SK-N-MC (cell line): ENCODE measurements around the gene PSMD1.

Source experiments
- DNase-seq: peaks from one replicate; pipeline ENCODE4 v3.0.0-alpha.2; 2011; ENCODE audit warnings: low read depth, low spot score
- H3K27ac ChIP-seq: fragments of 200-600 bp; sonication (generic); 2 replicates; pipeline ENCODE4 v1.5.1; 2016; ENCODE audit warnings: mixed run types
- H3K36me3 ChIP-seq: fragments of 200-600 bp; sonication (generic); 2 replicates; pipeline ENCODE4 v1.6.1; 2017; ENCODE audit warnings: antibody characterized with exemption, low read length, mixed read lengths; ENCODE audit not compliant: insufficient read depth
- H3K4me3 ChIP-seq: fragments of 200-600 bp; sonication (generic); 2 replicates; pipeline ENCODE4 v1.5.1; 2016
- H3K9ac ChIP-seq: fragments of 200-600 bp; sonication (generic); 2 replicates; pipeline ENCODE4 v1.8.0; 2017; ENCODE audit warnings: mixed run types, mixed read lengths; ENCODE audit not compliant: insufficient read length
- H3K9me3 ChIP-seq: fragments of 200-600 bp; sonication (generic); 2 replicates; pipeline ENCODE4 v1.6.1; 2017; ENCODE audit warnings: low read depth, mild to moderate bottlenecking, antibody characterized with exemption, low read length, moderate library complexity, mixed read lengths
- EZH2 ChIP-seq: fragments of 200-600 bp; sonication (generic); IDR thresholded peaks from one replicate; pipeline ENCODE4 v1.6.1; 2017; ENCODE audit warnings: antibody characterized with exemption
- FOXP2 ChIP-seq: optimal IDR thresholded peaks from 2 replicates; pipeline ENCODE3; 2011; ENCODE audit warnings: mild to moderate bottlenecking, moderate library complexity; ENCODE audit not compliant: insufficient read depth; ENCODE audit errors: extremely low read length, control extremely low read depth
- POLR2AphosphoS5 ChIP-seq: IDR thresholded peaks from 2 replicates; pipeline ENCODE4 v1.6.1; 2012; ENCODE audit warnings: mild to moderate bottlenecking, low read depth, low read length, borderline replicate concordance

Gene PSMD1

DNA sequence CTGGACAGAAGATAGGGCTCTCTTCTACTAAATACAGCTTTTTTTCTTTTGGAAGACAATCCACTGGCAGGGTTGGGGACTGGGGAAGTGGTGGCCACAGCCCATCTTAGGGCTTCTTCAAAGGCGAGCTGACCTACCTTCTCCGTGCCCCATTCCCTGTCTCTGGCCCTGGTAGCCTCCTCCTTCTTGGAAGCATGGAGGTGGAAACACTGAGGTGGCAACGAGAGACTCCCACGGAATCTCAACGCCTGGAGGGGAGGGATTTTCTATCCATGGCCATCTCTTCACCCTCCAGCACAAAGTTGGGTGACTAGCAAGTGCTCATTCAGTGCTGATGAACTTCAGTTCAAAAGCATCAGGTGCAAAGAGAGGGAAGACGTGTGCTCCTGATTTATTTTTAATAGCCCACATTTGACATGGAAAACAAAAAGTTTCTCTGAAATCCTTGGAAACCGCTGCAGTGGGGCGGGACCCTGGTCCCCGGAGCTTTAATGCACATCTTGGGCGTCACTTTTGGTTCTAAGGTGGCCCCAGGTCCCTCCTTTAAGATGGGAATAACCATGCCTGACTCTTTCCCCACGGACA is 141.1 kb downstream of the PSMD1 start:
- peak overlapping the region; percentile 72 for H3K9ac ChIP-seq
- no peak for DNase-seq
- TF ChIP-seq POLR2AphosphoS5, result no peak
- no peak for TF ChIP-seq FOXP2
- no peak for TF ChIP-seq EZH2

DNA sequence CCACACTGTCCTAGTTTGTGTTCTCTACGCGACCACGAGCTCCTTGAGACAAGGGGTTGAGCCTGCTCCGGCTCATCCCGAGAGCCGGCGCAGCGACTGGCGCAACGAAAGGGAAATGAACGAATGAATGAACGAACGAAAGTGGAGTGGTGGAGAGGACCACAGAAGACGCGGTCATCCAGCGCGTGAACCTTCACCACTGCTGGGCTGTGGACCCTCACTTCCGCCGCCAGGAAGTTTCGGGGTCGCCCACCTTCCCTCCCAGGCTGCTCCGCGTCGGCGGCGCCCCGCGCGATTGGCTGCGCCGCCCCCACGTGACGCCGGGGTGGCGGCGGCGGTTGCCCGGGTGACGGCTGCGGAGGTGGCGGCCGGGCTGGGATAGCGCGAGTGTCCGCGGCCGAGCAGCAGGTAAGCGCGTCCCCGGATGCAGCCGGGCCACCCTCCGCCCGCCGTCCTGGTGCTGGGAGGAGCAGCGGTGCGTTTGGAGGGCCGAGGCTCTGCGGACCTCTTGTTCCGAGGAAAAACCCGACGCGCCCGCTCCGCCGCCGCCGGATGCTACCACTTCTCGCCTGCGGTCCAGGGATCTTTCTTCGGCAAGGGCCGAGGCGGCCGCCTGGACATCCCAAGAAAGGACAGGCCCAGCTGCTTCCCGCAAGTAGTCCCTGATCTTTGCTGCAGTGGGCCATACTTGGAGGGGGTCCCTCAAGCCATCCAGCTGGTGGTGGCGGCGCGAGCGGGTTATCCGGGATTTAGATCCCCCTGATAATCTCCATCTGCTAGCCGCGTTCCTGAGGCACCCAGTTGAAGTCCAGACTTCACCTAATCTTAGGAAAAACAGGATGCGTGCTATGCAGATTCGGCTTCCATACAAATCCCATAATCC is 141.9 kb downstream of the PSMD1 start, which contains the start of gene ARMC9:
Gene ARMC9, plus strand, starts transcription at position 341 of the 883 bp plus-strand sequence. CDS start 7,608 bp downstream, outside the sequence.
- Histone ChIP-seq H3K9me3 (no peaks in the 10 kb centered on the region), H3K4me3 (peak within 1 kb of the TSS; percentile 86), H3K27ac (no peak within 1 kb of the TSS), H3K9ac (peak within 1 kb of the TSS; percentile 72), H3K36me3 (no peaks in the 10 kb centered on the region)
- TF ChIP-seq FOXP2 (no peak), POLR2AphosphoS5 (peak; percentile 93), EZH2 (no peak)
- no peak for DNase-seq

More for the DNA sequence above, 141.1 kb downstream of the PSMD1 start:
- no peaks in the 10 kb centered on the region for H3K36me3 ChIP-seq
- peak overlapping the region; percentile 86 for H3K4me3 ChIP-seq
- no peak overlapping the region for H3K27ac ChIP-seq
- no peaks in the 10 kb centered on the region for H3K9me3 ChIP-seq

DNA sequence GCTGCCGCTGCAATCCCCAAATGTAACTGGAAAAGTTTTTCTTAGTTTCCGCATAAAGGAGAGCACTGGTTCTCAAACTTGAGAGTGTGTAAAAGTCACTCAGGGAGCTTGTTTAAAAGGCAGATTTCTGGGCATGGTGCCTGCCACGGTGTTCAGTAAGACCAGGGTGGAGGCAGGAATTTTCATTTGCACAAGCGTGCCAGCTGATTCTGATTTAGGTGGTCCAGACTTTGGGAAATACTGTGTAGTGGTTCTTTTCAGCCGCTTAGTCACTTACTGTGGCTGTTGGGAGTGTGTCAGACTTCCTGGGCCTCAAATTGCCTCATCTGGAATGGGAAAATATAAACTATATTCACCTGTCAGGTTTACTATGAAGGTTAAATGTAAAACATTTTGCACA is 142.6 kb downstream of the PSMD1 start:
- H3K27ac ChIP-seq, result no peak overlapping the region
- no peaks in the 10 kb centered on the region for H3K9me3 ChIP-seq

DNA sequence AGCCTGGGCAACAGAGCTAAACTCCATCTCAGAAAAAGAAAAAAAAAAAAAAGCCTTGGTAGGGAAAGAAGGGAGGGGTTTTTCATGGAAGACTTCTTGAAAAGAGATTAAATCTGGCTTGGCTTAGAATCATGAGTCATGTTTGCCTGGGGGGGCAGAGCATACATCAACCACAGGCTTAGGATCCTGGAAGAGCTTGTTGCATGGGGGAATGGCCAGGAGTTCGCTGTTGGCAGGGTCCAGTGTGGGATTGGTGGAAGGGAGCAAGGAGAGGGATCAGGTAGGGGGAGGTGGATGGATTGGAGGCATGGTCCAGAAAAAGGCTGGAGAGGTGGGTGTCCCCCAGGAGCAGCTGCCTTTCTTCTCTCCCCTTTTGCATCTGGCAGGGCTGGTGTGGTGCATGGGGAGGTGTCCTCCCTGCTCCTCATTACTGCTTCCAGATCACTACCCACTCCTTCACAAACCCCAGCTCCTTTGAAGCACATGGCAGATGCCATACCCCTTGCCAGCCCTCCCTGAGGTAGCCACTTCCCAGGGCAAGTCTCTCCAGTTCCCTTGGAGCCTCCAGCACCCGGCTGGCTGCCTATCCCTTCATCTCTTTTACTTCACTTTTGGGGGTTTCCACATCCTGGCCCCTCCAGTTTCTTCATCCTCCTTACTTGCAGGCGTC is 144.3 kb downstream of the PSMD1 start:
- no peak overlapping the region for H3K9ac ChIP-seq
- DNase-seq, result peak; percentile 6
- H3K27ac ChIP-seq, result no peak overlapping the region
- H3K36me3 ChIP-seq, result no peaks in the 10 kb centered on the region
- no peak overlapping the region for H3K4me3 ChIP-seq
- no peaks in the 10 kb centered on the region for H3K9me3 ChIP-seq
- no peak for TF ChIP-seq FOXP2
- TF ChIP-seq POLR2AphosphoS5, result no peak
- TF ChIP-seq EZH2, result no peak

More for the DNA sequence above, 142.6 kb downstream of the PSMD1 start:
- Histone ChIP-seq H3K4me3 (peak overlapping the region; percentile 86), H3K36me3 (no peaks in the 10 kb centered on the region), H3K9ac (peak overlapping the region; percentile 31)
- TF ChIP-seq POLR2AphosphoS5 (no peak), EZH2 (no peak), FOXP2 (no peak)
- no peak for DNase-seq

DNA sequence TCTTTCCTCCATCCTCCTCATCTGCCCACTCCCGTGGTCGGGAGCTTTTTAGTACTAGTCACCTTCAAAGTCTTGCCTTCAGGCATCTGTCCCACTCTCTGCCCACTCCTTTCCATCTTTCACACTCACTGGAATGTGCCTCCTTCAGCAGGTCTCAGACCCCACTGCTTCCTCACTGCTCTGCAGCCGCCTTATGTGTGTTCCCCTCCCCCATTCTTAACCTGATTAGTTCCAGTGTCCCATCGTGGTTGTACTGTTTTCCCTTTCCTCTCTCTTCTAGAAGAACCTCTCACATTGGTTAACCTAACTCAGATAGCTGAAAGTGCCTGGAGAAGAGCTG is 144.8 kb downstream of the PSMD1 start:
- Histone ChIP-seq H3K9ac (no peak overlapping the region), H3K4me3 (no peak overlapping the region), H3K36me3 (no peaks in the 10 kb centered on the region), H3K27ac (no peak overlapping the region), H3K9me3 (no peaks in the 10 kb centered on the region)
- TF ChIP-seq POLR2AphosphoS5 (no peak), EZH2 (no peak), FOXP2 (no peak)
- no peak for DNase-seq

DNA sequence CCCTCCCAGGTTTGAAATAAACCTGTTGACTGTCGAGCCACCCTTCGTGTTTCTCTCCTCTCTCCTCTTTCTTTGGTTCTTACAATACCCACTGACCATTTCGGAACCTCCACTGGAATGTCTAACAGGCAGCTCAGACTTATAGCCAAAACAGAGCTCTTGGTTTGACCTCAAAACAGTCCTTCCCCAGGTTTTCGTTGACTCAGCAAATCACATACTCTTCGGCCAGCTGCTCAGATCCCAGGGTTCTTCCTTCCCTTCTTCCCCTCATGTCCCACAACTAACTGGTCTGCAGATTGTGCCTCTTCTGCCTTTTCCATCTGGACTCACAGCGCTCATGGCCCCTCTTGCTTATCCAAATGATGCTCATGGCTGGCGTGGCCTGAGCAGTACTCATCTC is 146.4 kb downstream of the PSMD1 start:
- H3K27ac ChIP-seq, result no peak overlapping the region
- no peak overlapping the region for H3K9ac ChIP-seq
- H3K9me3 ChIP-seq, result no peaks in the 10 kb centered on the region
- H3K4me3 ChIP-seq, result no peak overlapping the region
- DNase-seq, result no peak
- no peaks in the 10 kb centered on the region for H3K36me3 ChIP-seq
- TF ChIP-seq FOXP2 (no peak), POLR2AphosphoS5 (no peak), EZH2 (no peak)

DNA sequence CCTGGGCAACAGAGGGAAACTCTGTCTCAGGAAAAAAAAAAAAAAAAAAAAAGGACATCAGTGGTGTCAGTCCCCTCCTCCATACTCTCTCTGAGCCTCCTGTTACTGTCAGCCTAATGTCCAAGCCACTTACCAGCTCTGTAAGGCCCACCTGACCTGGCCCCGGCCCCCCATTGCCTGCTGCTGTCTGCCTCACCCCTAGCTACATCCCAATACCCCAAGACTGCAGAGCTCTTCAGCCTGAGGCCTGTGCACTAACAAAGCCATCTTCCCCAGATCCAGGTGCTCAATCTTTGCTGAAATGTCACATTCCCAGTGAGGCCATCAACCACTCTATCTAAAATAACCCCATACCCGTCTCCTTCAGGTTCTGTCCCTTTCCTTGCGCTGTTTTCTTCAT is 147.5 kb downstream of the PSMD1 start:
- no peak overlapping the region for H3K27ac ChIP-seq
- no peak for DNase-seq
- TF ChIP-seq POLR2AphosphoS5, result no peak
- no peak for TF ChIP-seq EZH2
- no peak for TF ChIP-seq FOXP2
- no peaks in the 10 kb centered on the region for H3K36me3 ChIP-seq
- no peaks in the 10 kb centered on the region for H3K9me3 ChIP-seq
- no peak overlapping the region for H3K4me3 ChIP-seq
- no peak overlapping the region for H3K9ac ChIP-seq

DNA sequence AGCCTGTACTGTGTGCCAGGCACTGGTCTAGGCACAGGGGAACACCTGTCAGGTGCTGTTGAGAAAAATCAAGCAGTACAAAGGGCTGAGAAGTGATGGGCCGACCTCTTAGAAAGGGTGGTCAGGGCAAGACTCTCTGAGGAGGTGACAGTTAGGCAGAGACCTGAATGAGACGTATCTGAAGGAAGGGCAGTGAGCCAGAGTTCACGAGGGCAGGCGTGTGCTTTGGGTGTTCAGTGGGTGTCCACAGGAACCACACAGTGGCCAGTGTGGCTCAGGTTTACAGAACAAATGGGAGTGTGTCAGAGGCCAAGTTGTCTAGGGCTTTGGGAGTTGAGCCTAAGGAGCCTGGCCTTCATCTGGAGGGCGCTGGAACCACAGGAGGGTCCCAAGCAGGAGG is 147.9 kb downstream of the PSMD1 start:
- no peak overlapping the region for H3K4me3 ChIP-seq

More for the DNA sequence above, 147.9 kb downstream of the PSMD1 start:
- DNase-seq, result no peak
- Histone ChIP-seq H3K36me3 (no peaks in the 10 kb centered on the region), H3K27ac (no peak overlapping the region), H3K9ac (no peak overlapping the region), H3K9me3 (no peaks in the 10 kb centered on the region)
- TF ChIP-seq EZH2 (no peak), FOXP2 (no peak), POLR2AphosphoS5 (no peak)
